Uterus (tissue), 4 donors: ENCODE data around the gene MRPL36. TPM values are rescaled to one million over a fixed set of nuclear protein-coding genes. Genes with fewer than 3 reads are reported as not detected.

Experiments
- DNase-seq, 2 donors: peaks; one replicate each; pipeline ENCODE4 v3.0.0-alpha.2; 2019 to 2020
- H3K27ac ChIP-seq, 2 donors: fragments of 200-600 bp; sonication (generic); 1 replicate in 1 of 2; 2 replicates in 1 of 2; pipeline ENCODE4 v1.5.1; 2016 to 2018
- H3K27me3 ChIP-seq, 2 donors: fragments of 200-600 bp; sonication (generic); one replicate each; pipeline ENCODE4 v1.5.1; 2018 to 2019; ENCODE audit warnings: control low read depth in 1 of 2
- H3K36me3 ChIP-seq, 2 donors: fragments of 200-600 bp; sonication (generic); one replicate each; pipeline ENCODE4 v1.5.1; 2019; ENCODE audit warnings: control low read depth in 1 of 2
- H3K4me1 ChIP-seq, 2 donors: fragments of 200-600 bp; sonication (generic); one replicate each; pipeline ENCODE4 v1.5.1; 2018 to 2019; ENCODE audit warnings: control low read depth in 1 of 2
- H3K4me3 ChIP-seq, 2 donors: fragments of 200-600 bp; sonication (generic); 1 replicate in 1 of 2; 2 replicates in 1 of 2; pipeline ENCODE4 v1.5.1; 2018 to 2019; ENCODE audit warnings: mild to moderate bottlenecking in 1 of 2
- H3K9me3 ChIP-seq, 2 donors: fragments of 200-600 bp; sonication (generic); one replicate each; pipeline ENCODE4 v1.5.1; 2019; ENCODE audit warnings: control low read depth in 1 of 2
- POLR2A ChIP-seq, 2 donors: fragments of 450-650 bp; IDR thresholded peaks; one replicate each; pipeline ENCODE4 v1.6.1; 2016; ENCODE audit warnings: antibody characterized with exemption in 2 of 2, mild to moderate bottlenecking in 1 of 2, moderate library complexity in 1 of 2
- intact Hi-C: fragments of 100-400 bp; cut with DNase I; formaldehyde crosslinking; loops from one replicate; pipeline ENCODE4 v1.15.1; 2023; ENCODE audit warnings: low total_unique reads
- total RNA-seq, 4 donors: library from RNA; depleted of rRNA in 3 of 4; stranded (reverse); fragments of >200 nt in 3 of 4; gene quantifications; one replicate each; pipeline versions ENCODE4 v1.1.0 to v1.2.4, GENCODE V29; 2014 to 2023
- TF ChIP-seq, protein P1 (sequence below), 4 experiments: fragments of 200-600 bp in 2 of 4; fragments of 450-650 bp in 2 of 4; sonication (generic) in 2 of 4; IDR thresholded peaks; one replicate each; pipeline ENCODE4 v1.5.1; 2016 to 2019; ENCODE audit warnings: antibody characterized with exemption in 4 of 4, mild to moderate bottlenecking in 2 of 4, moderate library complexity in 1 of 4
- donor health status: DM: yes; HTN: yes; CAD: no.

MRPL36 gene
- total RNA-seq, 4 donors from 2014 or later, result 14.4 to 107 (median 31.6) TPM

DNA sequence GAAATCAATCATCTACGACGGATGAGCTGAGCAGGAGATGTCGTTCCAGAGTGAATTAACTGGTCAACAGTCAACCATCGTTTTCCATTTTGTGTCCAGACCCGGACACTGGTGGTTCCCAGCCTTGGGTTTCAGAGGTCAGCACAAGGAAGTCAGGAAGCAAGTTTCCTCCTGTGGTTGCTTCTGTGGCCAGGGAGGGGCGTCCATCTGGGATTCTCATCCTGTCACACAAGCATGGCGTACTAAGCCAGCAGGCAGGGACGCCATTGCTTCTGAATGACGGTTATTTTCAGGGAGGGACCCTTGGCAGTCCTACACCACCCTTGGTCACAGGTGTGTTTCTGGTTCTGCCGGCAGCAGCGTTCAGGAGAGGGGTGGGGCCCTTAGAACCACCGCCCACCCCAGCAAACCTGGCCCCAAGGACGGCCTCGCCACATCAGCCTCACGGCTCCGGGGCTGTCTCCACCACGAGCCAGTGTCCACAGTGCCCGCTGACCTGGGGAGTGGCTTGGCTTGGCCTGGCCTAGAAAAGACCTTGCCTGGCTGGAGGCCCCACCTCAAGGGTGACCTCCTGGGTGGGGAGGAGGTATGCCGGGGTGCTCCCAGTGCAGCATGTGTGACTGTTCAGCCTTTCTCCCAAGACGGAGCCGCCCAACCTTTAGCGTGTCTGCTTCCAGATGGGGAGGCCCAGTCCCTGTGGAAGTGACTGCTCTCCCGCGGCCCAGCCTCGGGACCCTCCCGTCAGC lies 26.8 kb upstream of the MRPL36 start:
- Histone ChIP-seq H3K36me3 (no peaks in the 10 kb centered on the region), H3K27ac (no peak overlapping the region), H3K4me1 (no peaks in the 10 kb centered on the region), H3K9me3 (no peaks in the 10 kb centered on the region), H3K27me3 (no peaks in the 10 kb centered on the region), H3K4me3 (no peak overlapping the region)
- DNase-seq, result no peak
- no peak for TF ChIP-seq POLR2A (IDR thresholded peaks at IDR 0.05)
- TF ChIP-seq, protein P1, sequence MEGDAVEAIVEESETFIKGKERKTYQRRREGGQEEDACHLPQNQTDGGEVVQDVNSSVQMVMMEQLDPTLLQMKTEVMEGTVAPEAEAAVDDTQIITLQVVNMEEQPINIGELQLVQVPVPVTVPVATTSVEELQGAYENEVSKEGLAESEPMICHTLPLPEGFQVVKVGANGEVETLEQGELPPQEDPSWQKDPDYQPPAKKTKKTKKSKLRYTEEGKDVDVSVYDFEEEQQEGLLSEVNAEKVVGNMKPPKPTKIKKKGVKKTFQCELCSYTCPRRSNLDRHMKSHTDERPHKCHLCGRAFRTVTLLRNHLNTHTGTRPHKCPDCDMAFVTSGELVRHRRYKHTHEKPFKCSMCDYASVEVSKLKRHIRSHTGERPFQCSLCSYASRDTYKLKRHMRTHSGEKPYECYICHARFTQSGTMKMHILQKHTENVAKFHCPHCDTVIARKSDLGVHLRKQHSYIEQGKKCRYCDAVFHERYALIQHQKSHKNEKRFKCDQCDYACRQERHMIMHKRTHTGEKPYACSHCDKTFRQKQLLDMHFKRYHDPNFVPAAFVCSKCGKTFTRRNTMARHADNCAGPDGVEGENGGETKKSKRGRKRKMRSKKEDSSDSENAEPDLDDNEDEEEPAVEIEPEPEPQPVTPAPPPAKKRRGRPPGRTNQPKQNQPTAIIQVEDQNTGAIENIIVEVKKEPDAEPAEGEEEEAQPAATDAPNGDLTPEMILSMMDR (IDR thresholded peaks at IDR 0.05), result no peak
- intact Hi-C loops, result no loop called here

DNA sequence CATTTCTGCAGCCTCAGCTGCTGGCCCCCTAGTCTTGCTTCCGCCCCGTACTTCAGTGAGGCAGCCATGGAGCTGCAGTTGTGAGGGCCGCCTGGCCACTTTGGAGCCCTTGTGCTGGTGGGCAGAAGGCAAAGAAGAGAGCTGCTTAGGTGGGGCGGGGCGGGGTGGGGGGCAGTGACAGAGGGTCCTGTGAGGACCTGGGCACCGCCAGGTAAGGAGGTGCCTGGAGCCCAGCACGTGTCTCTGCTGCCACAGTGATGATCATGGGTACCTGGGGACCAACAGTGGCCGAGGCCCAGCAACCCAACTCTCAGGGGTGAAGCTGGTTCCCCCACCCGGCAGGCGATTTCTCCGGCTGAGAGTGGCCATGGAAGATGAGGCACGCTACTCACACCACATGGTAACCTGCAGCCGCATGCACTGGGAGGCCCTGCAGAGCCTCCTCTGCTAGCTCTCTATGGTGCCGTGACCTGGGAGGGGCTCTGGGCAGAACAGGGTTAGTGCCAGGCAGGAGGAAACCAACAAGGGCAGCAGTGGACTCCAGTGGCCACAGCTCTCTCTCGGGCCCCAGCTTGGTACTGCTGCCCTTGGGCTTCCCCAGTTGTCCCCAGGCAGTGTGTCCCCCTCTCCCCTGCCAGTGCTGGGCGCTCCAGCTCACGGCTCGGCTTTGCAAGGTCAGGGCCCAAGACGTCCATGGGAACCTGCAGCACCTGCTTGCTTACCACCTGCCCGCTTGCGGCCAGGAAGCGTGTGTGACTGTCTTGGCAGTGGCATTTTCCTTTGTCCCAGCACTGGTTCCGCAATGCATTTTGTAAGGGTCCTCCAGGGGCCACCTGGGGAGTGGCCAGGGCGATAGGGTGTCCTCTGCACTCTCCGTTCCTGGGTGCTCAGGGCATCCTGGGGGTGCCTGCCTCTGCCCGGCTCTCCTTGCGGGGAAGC lies 25.5 kb upstream of the MRPL36 start:
- no peak overlapping the region for H3K27ac ChIP-seq
- TF ChIP-seq, protein P1 (IDR thresholded peaks at IDR 0.05), result no peak
- no peak for TF ChIP-seq POLR2A (IDR thresholded peaks at IDR 0.05)
- no peaks in the 10 kb centered on the region for H3K36me3 ChIP-seq
- H3K4me3 ChIP-seq, result no peak overlapping the region
- H3K4me1 ChIP-seq, result no peaks in the 10 kb centered on the region
- no peaks in the 10 kb centered on the region for H3K9me3 ChIP-seq
- H3K27me3 ChIP-seq, result no peaks in the 10 kb centered on the region
- DNase-seq, result no peak
- intact Hi-C loops, result no loop called here

DNA sequence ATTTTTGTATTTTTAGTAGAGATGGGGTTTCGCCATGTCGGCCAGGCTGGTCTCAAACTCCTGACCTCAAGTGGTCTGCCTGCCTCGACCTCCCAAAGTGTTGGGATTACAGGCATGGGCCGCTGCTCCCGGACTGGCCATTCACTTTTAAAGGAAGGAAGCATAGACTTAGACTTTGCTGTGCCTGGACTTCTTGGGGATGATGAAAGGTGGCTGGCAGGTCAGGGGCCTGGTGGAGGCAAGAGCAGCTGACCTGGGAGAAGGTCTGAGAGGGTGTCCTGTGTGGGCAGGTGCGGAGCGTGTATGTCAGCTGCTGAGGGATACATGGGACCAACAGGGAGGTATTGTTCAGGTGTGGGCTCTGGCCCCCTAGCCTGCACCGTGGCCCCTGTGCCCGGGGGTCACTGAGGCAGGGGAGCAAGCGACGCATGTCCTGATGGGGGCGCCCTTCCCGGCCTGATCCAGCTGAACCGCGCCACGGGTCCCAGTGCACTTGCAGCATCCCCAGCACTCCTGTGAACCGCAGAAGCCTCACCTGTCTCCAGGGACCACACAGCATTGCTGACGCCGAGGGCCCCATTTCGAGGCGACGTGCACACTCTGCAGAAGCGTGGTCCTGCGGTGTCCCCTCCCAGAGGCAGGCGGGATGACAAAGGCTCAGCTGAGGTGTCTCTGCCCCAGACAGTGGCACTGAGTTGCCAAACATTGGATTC lies 24.6 kb upstream of the MRPL36 start:
- Histone ChIP-seq H3K36me3 (no peaks in the 10 kb centered on the region), H3K9me3 (no peaks in the 10 kb centered on the region), H3K27me3 (no peaks in the 10 kb centered on the region), H3K27ac (no peak overlapping the region), H3K4me1 (no peaks in the 10 kb centered on the region), H3K4me3 (no peak overlapping the region)
- intact Hi-C loops, result no loop called here
- TF ChIP-seq, protein P1 (IDR thresholded peaks at IDR 0.05), result no peak
- no peak for TF ChIP-seq POLR2A (IDR thresholded peaks at IDR 0.05)
- no peak for DNase-seq

DNA sequence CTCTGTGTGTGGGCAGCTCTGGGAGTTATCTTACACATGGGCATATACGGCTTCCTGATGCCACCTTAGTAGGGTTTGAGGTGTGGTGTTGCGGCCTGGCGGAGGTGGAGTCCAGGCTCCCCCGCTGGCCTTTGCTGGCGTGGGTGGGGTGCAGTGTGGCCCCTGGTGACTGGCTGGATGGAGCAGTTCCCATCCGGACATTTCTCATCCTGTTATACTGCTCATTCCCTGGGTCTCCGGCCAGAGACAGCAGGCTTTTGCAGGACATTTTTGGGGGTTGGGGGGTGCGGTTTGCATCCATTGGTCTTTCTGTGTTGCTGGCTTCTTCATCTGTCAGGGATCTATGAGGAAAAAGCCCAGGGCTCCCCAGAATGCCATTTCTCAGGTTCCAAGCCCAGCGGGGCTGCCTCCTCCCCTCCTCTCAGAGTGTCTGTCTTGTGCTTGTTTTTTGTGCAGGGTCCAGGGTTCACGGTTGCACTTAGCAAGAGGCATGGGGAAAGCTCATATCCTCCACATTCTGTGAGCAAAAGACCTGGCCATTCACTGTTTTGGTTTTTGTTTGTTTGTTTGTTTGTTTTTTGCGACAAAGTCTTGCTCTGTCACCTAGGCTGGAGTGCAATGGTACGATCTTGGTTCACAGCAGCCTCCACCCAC lies 23.9 kb upstream of the MRPL36 start:
- no peaks in the 10 kb centered on the region for H3K4me1 ChIP-seq
- H3K36me3 ChIP-seq, result no peaks in the 10 kb centered on the region
- intact Hi-C loops, result no loop called here
- no peaks in the 10 kb centered on the region for H3K9me3 ChIP-seq
- H3K27me3 ChIP-seq, result no peaks in the 10 kb centered on the region
- no peak overlapping the region for H3K27ac ChIP-seq
- H3K4me3 ChIP-seq, result no peak overlapping the region
- no peak for TF ChIP-seq POLR2A (IDR thresholded peaks at IDR 0.05)
- TF ChIP-seq, protein P1 (IDR thresholded peaks at IDR 0.05), result no peak
- no peak for DNase-seq
